ENCODE measurements around the gene LAMP2.

- TF ChIP-seq, protein P1, sequence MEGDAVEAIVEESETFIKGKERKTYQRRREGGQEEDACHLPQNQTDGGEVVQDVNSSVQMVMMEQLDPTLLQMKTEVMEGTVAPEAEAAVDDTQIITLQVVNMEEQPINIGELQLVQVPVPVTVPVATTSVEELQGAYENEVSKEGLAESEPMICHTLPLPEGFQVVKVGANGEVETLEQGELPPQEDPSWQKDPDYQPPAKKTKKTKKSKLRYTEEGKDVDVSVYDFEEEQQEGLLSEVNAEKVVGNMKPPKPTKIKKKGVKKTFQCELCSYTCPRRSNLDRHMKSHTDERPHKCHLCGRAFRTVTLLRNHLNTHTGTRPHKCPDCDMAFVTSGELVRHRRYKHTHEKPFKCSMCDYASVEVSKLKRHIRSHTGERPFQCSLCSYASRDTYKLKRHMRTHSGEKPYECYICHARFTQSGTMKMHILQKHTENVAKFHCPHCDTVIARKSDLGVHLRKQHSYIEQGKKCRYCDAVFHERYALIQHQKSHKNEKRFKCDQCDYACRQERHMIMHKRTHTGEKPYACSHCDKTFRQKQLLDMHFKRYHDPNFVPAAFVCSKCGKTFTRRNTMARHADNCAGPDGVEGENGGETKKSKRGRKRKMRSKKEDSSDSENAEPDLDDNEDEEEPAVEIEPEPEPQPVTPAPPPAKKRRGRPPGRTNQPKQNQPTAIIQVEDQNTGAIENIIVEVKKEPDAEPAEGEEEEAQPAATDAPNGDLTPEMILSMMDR (tag by site-specific recombination; IDR thresholded peaks at IDR 0.05) = no peak
- no peak for TF ChIP-seq ZNF324 (tag by site-specific recombination; IDR thresholded peaks at IDR 0.05)
- TF ChIP-seq, protein P2, sequence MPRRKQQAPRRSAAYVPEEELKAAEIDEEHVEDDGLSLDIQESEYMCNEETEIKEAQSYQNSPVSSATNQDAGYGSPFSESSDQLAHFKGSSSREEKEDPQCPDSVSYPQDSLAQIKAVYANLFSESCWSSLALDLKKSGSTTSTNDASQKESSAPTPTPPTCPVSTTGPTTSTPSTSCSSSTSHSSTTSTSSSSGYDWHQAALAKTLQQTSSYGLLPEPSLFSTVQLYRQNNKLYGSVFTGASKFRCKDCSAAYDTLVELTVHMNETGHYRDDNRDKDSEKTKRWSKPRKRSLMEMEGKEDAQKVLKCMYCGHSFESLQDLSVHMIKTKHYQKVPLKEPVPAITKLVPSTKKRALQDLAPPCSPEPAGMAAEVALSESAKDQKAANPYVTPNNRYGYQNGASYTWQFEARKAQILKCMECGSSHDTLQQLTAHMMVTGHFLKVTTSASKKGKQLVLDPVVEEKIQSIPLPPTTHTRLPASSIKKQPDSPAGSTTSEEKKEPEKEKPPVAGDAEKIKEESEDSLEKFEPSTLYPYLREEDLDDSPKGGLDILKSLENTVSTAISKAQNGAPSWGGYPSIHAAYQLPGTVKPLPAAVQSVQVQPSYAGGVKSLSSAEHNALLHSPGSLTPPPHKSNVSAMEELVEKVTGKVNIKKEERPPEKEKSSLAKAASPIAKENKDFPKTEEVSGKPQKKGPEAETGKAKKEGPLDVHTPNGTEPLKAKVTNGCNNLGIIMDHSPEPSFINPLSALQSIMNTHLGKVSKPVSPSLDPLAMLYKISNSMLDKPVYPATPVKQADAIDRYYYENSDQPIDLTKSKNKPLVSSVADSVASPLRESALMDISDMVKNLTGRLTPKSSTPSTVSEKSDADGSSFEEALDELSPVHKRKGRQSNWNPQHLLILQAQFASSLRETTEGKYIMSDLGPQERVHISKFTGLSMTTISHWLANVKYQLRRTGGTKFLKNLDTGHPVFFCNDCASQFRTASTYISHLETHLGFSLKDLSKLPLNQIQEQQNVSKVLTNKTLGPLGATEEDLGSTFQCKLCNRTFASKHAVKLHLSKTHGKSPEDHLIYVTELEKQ (tag by site-specific recombination; IDR thresholded peaks at IDR 0.05; ENCODE audit: borderline replicate concordance) = no peak
- no peak for TF ChIP-seq RBAK (tag by site-specific recombination; IDR thresholded peaks at IDR 0.05)
- no peak for TF ChIP-seq ZNF514 (tag by site-specific recombination; IDR thresholded peaks at IDR 0.05)
- TF ChIP-seq ZNF175 (tag by site-specific recombination; IDR thresholded peaks at IDR 0.05) = no peak
- no peak for TF ChIP-seq EGR2 (tag by site-specific recombination; IDR thresholded peaks at IDR 0.05; ENCODE audit: low read depth)
- no peak for TF ChIP-seq REST (tag by site-specific recombination; IDR thresholded peaks at IDR 0.05)
- TF ChIP-seq ZNF266 (tag by site-specific recombination; IDR thresholded peaks at IDR 0.05; ENCODE audit: low read depth) = no peak
- no peak for TF ChIP-seq ZEB2 (tag by site-specific recombination; IDR thresholded peaks at IDR 0.05)
- no peak for TF ChIP-seq SCRT2 (tag by site-specific recombination; IDR thresholded peaks at IDR 0.05)
- no peak for TF ChIP-seq ZFP37 (tag by site-specific recombination; IDR thresholded peaks at IDR 0.05)
- TF ChIP-seq, protein P3, sequence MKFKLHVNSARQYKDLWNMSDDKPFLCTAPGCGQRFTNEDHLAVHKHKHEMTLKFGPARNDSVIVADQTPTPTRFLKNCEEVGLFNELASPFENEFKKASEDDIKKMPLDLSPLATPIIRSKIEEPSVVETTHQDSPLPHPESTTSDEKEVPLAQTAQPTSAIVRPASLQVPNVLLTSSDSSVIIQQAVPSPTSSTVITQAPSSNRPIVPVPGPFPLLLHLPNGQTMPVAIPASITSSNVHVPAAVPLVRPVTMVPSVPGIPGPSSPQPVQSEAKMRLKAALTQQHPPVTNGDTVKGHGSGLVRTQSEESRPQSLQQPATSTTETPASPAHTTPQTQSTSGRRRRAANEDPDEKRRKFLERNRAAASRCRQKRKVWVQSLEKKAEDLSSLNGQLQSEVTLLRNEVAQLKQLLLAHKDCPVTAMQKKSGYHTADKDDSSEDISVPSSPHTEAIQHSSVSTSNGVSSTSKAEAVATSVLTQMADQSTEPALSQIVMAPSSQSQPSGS (tag by site-specific recombination; IDR thresholded peaks at IDR 0.05; ENCODE audit: low read depth) = no peak
- TF ChIP-seq ZNF19 (tag by site-specific recombination; IDR thresholded peaks at IDR 0.05; ENCODE audit: low read depth) = no peak
Measured at GRCh38 chrX:120474085-120474484, 5.0 kb upstream of the LAMP2 start.
